SU-DHL-6 (cell line): ENCODE measurements around the gene UGGT2.

Experiments
- H2AFZ ChIP-seq: fragments of 200-600 bp; sonication (generic); 2 replicates; pipeline ENCODE4 v1.6.1; 2014; ENCODE audit warnings: low read depth, mild to moderate bottlenecking, moderate library complexity, mixed read lengths, antibody characterized with exemption, low read length; ENCODE audit not compliant: severe bottlenecking
- H3F3A ChIP-seq: fragments of 200-600 bp; shearing (Covaris generic); 2 replicates; pipeline ENCODE4 v1.6.0; 2016; ENCODE audit warnings: antibody characterized with exemption, mild to moderate bottlenecking; ENCODE audit not compliant: insufficient read depth
- H3K27ac ChIP-seq: fragments of 200-600 bp; sonication (generic); 2 replicates; pipeline ENCODE4 v1.5.1; 2016; ENCODE audit warnings: low read depth, mild to moderate bottlenecking, low read length, moderate library complexity, mixed read lengths
- H3K27me3 ChIP-seq: fragments of 200-600 bp; sonication (generic), shearing (Covaris generic); 2 replicates; pipeline ENCODE4 v1.6.0; 2014; ENCODE audit warnings: mild to moderate bottlenecking, low read length
- H3K36me3 ChIP-seq: fragments of 200-600 bp; sonication (generic); 2 replicates; pipeline ENCODE4 v1.6.1; 2014; ENCODE audit warnings: mild to moderate bottlenecking, low read length, mixed read lengths
- H3K4me2 ChIP-seq: fragments of 300-600, 200-600 bp; shearing (Covaris generic), sonication (generic); 2 replicates; pipeline ENCODE4 v1.6.0; 2014; ENCODE audit warnings: low read length, low read depth, mild to moderate bottlenecking; ENCODE audit not compliant: poor library complexity, severe bottlenecking
- H3K4me3 ChIP-seq: fragments of 200-600 bp; sonication (generic); 2 replicates; pipeline ENCODE4 v1.5.1; 2014; ENCODE audit warnings: antibody characterized with exemption, low read length, mild to moderate bottlenecking, mixed read lengths; ENCODE audit not compliant: insufficient read depth, poor library complexity, severe bottlenecking
- H3K79me2 ChIP-seq: fragments of 200-600 bp; sonication (generic); 2 replicates; pipeline ENCODE4 v1.6.1; 2014; ENCODE audit warnings: mild to moderate bottlenecking, low read length, moderate library complexity; ENCODE audit not compliant: insufficient read depth
- H3K9ac ChIP-seq: fragments of 200-600 bp; sonication (generic); 2 replicates; pipeline ENCODE4 v1.7.0; 2014; ENCODE audit warnings: mild to moderate bottlenecking, low read length
- H3K9me2 ChIP-seq: fragments of 200-600 bp; sonication (generic); replicated peaks from 2 replicates; pipeline ENCODE4 v1.6.1; 2014; ENCODE audit warnings: low read length; ENCODE audit not compliant: insufficient read depth
- H3K9me3 ChIP-seq: fragments of 200-600 bp; sonication (generic); 2 replicates; pipeline ENCODE4 v1.6.1; 2014; ENCODE audit warnings: low read length, mixed read lengths; ENCODE audit not compliant: insufficient read depth
- H4K20me1 ChIP-seq: fragments of 200-600 bp; sonication (generic); 2 replicates; pipeline ENCODE4 v1.6.1; 2014; ENCODE audit warnings: low read depth, mild to moderate bottlenecking, antibody characterized with exemption, low read length, moderate library complexity, mixed read lengths
- EZH2phosphoT487 ChIP-seq: fragments of 200-600 bp; sonication (generic), shearing (Covaris generic); conservative IDR thresholded peaks from 2 replicates; pipeline ENCODE4 v1.6.1; 2018; ENCODE audit warnings: mild to moderate bottlenecking, antibody characterized with exemption, low read length, moderate library complexity, mixed read lengths
- TF ChIP-seq, protein P1 (sequence below): fragments of 200-600 bp; sonication (generic); IDR thresholded peaks from one replicate; pipeline ENCODE4 v1.5.1; 2017; ENCODE audit warnings: antibody characterized with exemption, mild to moderate bottlenecking, low read length, moderate library complexity; ENCODE audit not compliant: insufficient read depth, poor library complexity, severe bottlenecking

UGGT2 gene

DNA sequence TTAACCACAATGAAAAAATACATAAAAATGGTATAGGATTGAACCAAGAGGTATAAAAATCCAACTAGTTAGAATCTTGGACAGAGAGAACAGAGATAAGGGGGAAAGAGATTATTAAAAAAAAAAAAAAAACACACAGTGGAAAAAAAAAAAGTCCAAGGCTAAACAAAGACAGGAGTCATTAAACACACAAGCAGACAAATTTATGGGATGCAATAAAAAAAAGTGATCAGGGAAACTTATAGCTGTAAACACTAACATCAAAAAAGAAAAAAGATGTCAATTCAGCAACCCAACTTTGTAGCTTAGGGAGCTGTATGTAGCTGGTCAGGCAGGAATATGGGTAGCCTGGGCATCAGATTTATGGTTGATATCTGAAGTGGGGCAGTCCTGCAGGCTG lies 247.3 kb downstream of the UGGT2 start:
- H4K20me1 ChIP-seq, result no peaks in the 10 kb centered on the region
- peaks cover 7% of the 10 kb centered on the region; the same call in 1 of the 2 replicates for H3K9me3 ChIP-seq
- no peak for TF ChIP-seq EZH2phosphoT487
- TF ChIP-seq, protein P1, sequence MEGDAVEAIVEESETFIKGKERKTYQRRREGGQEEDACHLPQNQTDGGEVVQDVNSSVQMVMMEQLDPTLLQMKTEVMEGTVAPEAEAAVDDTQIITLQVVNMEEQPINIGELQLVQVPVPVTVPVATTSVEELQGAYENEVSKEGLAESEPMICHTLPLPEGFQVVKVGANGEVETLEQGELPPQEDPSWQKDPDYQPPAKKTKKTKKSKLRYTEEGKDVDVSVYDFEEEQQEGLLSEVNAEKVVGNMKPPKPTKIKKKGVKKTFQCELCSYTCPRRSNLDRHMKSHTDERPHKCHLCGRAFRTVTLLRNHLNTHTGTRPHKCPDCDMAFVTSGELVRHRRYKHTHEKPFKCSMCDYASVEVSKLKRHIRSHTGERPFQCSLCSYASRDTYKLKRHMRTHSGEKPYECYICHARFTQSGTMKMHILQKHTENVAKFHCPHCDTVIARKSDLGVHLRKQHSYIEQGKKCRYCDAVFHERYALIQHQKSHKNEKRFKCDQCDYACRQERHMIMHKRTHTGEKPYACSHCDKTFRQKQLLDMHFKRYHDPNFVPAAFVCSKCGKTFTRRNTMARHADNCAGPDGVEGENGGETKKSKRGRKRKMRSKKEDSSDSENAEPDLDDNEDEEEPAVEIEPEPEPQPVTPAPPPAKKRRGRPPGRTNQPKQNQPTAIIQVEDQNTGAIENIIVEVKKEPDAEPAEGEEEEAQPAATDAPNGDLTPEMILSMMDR, result no peak
- H3K4me2 ChIP-seq, result no peak overlapping the region
- H3K4me3 ChIP-seq, result no peak overlapping the region
- H3F3A ChIP-seq, result no peaks in the 10 kb centered on the region
- H3K9ac ChIP-seq, result no peak overlapping the region
- no peaks in the 10 kb centered on the region for H3K9me2 ChIP-seq
- no peak overlapping the region for H2AFZ ChIP-seq
- no peaks in the 10 kb centered on the region for H3K79me2 ChIP-seq
- H3K27me3 ChIP-seq, result no peaks in the 10 kb centered on the region
- no peak overlapping the region for H3K27ac ChIP-seq
- H3K36me3 ChIP-seq, result no peaks in the 10 kb centered on the region

DNA sequence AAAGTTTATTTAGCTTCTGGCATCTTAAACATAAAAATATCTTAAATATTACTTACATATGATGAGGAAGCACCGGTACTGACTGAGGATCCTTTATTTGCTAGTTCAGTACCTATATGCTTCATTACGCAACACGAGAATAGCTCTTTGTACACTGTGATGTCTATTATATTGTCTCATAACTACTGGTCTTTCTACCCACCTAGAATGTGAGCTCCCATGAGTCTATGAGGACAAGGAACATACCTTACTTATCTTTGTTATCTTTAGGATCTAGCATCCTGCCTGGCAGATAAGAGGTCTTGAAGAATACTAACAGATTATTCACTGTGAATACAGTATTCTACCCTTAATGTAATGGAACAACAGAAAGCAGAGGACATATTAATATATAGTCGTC lies 251.4 kb downstream of the UGGT2 start:
- no peaks in the 10 kb centered on the region for H3K9me3 ChIP-seq
- H3K27me3 ChIP-seq, result no peaks in the 10 kb centered on the region
- no peaks in the 10 kb centered on the region for H3F3A ChIP-seq
- no peaks in the 10 kb centered on the region for H4K20me1 ChIP-seq
- no peak overlapping the region for H3K9ac ChIP-seq
- H3K4me3 ChIP-seq, result no peak overlapping the region
- H3K27ac ChIP-seq, result no peak overlapping the region
- H2AFZ ChIP-seq, result no peak overlapping the region
- H3K9me2 ChIP-seq, result no peaks in the 10 kb centered on the region
- H3K79me2 ChIP-seq, result no peaks in the 10 kb centered on the region
- H3K4me2 ChIP-seq, result no peak overlapping the region
- TF ChIP-seq, protein P1, result no peak
- TF ChIP-seq EZH2phosphoT487, result no peak
- H3K36me3 ChIP-seq, result no peaks in the 10 kb centered on the region

DNA sequence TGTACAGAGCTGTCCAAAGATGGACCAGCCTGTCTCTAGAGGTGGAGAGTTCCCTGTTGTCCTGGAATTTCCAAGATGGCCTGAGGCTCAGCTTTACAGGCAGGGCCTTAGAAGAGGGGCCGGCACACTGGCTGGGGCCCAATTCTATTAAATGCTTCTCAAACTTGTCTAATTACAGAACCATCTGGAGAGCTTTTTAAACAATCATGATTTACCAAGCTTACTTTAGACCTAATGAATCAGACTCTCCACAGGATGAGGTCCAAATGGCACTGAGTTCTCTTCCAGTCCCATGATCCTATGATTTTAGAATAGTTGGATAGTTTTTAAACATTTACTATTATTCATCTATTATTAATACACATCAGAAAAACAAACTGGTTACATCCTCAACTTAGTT lies 252.8 kb downstream of the UGGT2 start:
- no peaks in the 10 kb centered on the region for H3K9me2 ChIP-seq
- no peaks in the 10 kb centered on the region for H3K79me2 ChIP-seq
- H3K27ac ChIP-seq, result no peak overlapping the region
- H3K4me3 ChIP-seq, result no peak overlapping the region
- no peak overlapping the region for H2AFZ ChIP-seq
- H3K36me3 ChIP-seq, result no peaks in the 10 kb centered on the region
- H3F3A ChIP-seq, result no peaks in the 10 kb centered on the region
- H3K4me2 ChIP-seq, result no peak overlapping the region
- H3K9me3 ChIP-seq, result no peaks in the 10 kb centered on the region
- H4K20me1 ChIP-seq, result no peaks in the 10 kb centered on the region
- no peaks in the 10 kb centered on the region for H3K27me3 ChIP-seq
- H3K9ac ChIP-seq, result no peak overlapping the region
- no peak for TF ChIP-seq EZH2phosphoT487
- TF ChIP-seq, protein P1, result no peak

DNA sequence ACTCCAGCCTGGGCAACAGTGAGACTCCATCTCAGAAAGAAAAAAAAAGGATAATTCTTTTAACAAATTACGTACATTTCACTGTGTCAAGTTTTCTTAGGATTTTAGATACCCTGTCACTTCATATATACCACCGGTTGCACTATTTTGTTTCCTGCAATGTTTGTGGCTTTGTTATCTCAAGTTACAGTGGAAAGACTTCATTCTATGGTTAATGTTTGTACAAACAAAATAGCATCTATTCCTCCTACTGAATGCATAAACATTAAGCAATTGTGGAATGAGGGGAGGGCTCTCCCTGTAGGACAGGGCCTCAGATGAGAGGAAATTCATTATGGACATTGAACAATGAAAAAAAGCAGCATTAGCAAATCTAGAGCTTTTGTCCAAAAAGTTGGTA lies 256.2 kb downstream of the UGGT2 start:
- Histone ChIP-seq H3K9ac (no peak overlapping the region), H2AFZ (no peak overlapping the region)

More for the DNA sequence above, 256.2 kb downstream of the UGGT2 start:
- Histone ChIP-seq H3K27ac (no peak overlapping the region), H3K4me3 (no peak overlapping the region), H4K20me1 (no peaks in the 10 kb centered on the region), H3K27me3 (no peaks in the 10 kb centered on the region), H3K9me2 (no peaks in the 10 kb centered on the region), H3K36me3 (no peaks in the 10 kb centered on the region), H3F3A (no peaks in the 10 kb centered on the region), H3K79me2 (no peaks in the 10 kb centered on the region), H3K9me3 (no peaks in the 10 kb centered on the region), H3K4me2 (no peak overlapping the region)
- TF ChIP-seq, protein P1, result no peak
- no peak for TF ChIP-seq EZH2phosphoT487
